Skeletal muscle tissue (tissue), 4 donors: ENCODE measurements around the gene SH3TC1. TPM values are rescaled to one million over a fixed set of nuclear protein-coding genes. Genes with fewer than 3 reads are reported as not detected.
A peak's percentile ranks its signal among the peaks of the same experiment; 100 is the strongest.

Source experiments
- H3K27ac ChIP-seq: one replicate; pipeline ENCODE4 v1.7.0; 2013; ENCODE audit warnings: mild to moderate bottlenecking, low read depth, low read length, inconsistent platforms
- H3K27me3 ChIP-seq, 3 donors: one replicate each; pipeline ENCODE4 v1.7.0; 2013; ENCODE audit warnings: low read length in 3 of 3; ENCODE audit not compliant: control insufficient read depth in 3 of 3, insufficient read depth in 3 of 3
- H3K36me3 ChIP-seq, 3 donors: one replicate each; pipeline ENCODE4 v1.7.0; 2013; ENCODE audit warnings: low read length in 3 of 3; ENCODE audit not compliant: control insufficient read depth in 3 of 3, insufficient read depth in 3 of 3
- H3K4me1 ChIP-seq, 3 donors: one replicate each; pipeline ENCODE4 v1.7.0; 2013; ENCODE audit warnings: low read length in 3 of 3, mild to moderate bottlenecking in 3 of 3; ENCODE audit not compliant: control insufficient read depth in 3 of 3, insufficient read depth in 3 of 3
- H3K4me3 ChIP-seq, 3 donors: one replicate each; pipeline ENCODE4 v1.7.0; 2013; ENCODE audit warnings: low read length in 3 of 3
- H3K9ac ChIP-seq, 3 donors: one replicate each; pipeline ENCODE4 v1.7.0; 2013; ENCODE audit warnings: low read length in 3 of 3, mild to moderate bottlenecking in 3 of 3, moderate library complexity in 2 of 3, low read depth in 1 of 3
- H3K9me3 ChIP-seq, 3 donors: one replicate each; pipeline ENCODE4 v1.7.0; 2013; ENCODE audit warnings: low read length in 3 of 3; ENCODE audit not compliant: control insufficient read depth in 3 of 3
- total RNA-seq: library from RNA; depleted of rRNA; stranded (reverse); fragments of >200 nt; gene quantifications from one replicate; pipeline ENCODE4 v1.2.3, GENCODE V29; 2014
- donor health status: Osteomylitis.

SH3TC1 gene
- total RNA-seq, 1 donor from 2014 or later, result 13.0 TPM

DNA sequence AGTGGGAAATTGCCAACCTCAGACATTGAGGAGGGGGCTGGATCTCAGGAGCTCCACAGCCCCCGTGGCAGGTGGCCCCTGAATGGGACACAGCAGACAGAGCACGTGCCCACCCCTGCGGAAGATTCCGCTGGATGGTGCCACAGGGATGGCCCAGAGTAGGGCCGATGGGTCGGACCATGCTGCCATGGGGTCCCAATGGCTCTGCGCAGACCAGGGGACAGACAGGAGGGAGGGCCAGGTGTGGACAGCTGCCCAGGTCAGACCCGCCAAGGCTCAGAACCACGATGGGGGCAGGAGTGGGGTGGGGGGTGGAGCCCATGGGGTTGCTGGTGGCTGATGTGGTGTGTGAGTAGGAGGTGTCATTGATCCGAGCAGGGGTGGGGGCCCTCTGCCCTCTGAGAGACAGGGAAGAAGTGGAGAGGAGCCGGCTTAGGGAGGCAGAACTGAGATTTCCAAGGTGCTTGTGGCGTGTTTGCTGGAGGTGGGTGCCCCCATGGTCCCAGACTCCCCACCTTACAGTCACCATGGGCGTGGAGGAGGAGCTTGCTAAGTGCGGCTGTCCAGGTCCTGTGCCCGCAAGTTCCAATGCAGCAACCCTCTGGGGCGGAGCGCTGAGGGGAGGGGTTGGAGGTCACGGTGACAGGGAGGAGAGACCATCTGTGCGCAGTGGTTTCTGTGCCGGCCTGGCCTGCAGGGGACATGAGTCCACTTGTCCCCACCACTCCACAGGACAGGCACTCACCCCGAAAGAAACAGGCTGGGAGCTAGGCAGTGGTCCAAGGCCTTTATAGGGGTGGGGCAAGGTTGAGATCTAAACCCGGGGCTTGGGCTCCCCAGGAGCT lies 12.9 kb downstream of the SH3TC1 start:
- peaks cover 0 to 13% (median 0%) of the 10 kb centered on the region in 3 donors for H3K27me3 ChIP-seq
- H3K9me3 ChIP-seq, result no peaks in the 10 kb centered on the region
- no peak overlapping the region for H3K27ac ChIP-seq
- peak overlapping the region in 1 of 3 donors; percentile 3 for H3K9ac ChIP-seq
- no peak overlapping the region for H3K4me3 ChIP-seq
- H3K4me1 ChIP-seq, result peaks cover 4 to 9% (median 6%) of the 10 kb centered on the region in 3 donors
- no peaks in the 10 kb centered on the region for H3K36me3 ChIP-seq

DNA sequence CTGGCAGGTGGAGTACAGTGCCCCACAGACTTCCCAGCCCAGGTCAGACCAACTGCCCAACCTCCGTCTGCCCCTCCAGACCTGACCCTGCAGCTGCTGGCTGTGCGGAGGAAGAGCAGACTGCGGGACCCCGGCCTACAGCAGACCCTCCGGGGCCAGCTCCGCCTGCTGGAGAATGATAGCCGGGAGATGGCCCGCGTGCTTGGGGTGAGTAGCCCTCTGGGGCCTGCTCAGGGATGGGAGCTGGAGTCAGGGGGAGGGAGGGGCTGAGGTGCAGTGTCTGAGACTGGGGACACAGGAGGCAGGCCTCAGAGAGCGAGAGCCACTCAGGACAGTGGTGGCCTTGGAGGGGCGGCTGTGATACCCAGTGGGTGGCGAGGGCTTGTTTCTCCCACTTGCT lies 13.5 kb downstream of the SH3TC1 start:
- Histone ChIP-seq H3K4me3 (no peak overlapping the region), H3K27ac (no peak overlapping the region), H3K9ac (no peak overlapping the region), H3K9me3 (no peaks in the 10 kb centered on the region), H3K36me3 (no peaks in the 10 kb centered on the region), H3K27me3 (peaks cover 0 to 13% (median 0%) of the 10 kb centered on the region in 3 donors), H3K4me1 (peaks cover 4 to 9% (median 6%) of the 10 kb centered on the region in 3 donors)

DNA sequence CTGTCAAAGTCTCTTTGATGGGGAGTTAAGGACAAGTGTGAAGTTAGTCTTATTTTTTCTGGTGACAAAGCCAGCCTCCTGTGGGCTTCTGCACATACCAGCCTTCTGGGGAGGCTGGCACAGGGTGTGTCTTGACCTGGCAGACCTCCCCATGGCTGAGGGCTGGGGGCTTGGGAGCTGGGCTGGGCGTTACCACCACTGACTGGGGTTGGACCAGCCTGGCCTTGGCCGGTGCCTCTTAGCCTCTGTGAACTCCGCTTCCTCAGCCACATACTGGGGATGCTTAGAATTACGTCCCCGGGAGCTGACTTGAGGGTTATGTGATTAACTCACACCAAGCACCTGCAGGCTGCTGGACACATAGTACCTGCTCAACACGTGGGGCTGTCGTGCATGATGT lies 14.0 kb downstream of the SH3TC1 start:
- H3K27me3 ChIP-seq, result peaks cover 0 to 13% (median 0%) of the 10 kb centered on the region in 3 donors
- peaks cover 0 to under 1% (median 0%) of the 10 kb centered on the region in 3 donors for H3K36me3 ChIP-seq
- no peak overlapping the region for H3K27ac ChIP-seq
- H3K4me1 ChIP-seq, result peaks cover 4 to 9% (median 6%) of the 10 kb centered on the region in 3 donors
- H3K4me3 ChIP-seq, result no peak overlapping the region
- no peak overlapping the region for H3K9ac ChIP-seq
- H3K9me3 ChIP-seq, result no peaks in the 10 kb centered on the region

DNA sequence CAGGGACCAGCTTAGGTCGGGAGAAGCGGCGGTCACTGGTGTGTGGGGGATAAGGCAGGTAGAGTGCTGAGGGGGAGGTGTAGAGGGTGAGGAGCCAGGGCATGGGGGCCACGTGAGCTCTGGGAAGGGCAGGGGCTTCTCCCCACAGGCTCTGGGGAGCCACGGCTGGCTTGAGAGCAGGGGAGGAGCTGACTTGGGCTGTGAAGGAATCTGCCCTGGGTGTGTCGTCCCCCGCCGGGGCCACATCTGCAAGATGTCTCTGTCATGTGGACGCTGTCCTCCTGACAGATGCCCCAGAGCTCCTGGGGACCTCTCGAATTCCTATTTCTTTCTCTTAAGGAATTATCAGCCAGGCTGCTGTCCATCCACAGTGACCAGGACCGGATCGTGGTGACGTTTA lies 15.0 kb downstream of the SH3TC1 start:
- no peaks in the 10 kb centered on the region for H3K9me3 ChIP-seq
- H3K27me3 ChIP-seq, result peaks cover 0 to 13% (median 0%) of the 10 kb centered on the region in 3 donors
- H3K4me1 ChIP-seq, result peaks cover 4 to 9% (median 6%) of the 10 kb centered on the region in 3 donors
- no peak overlapping the region for H3K9ac ChIP-seq
- peaks cover 0 to 3% (median 0%) of the 10 kb centered on the region in 3 donors for H3K36me3 ChIP-seq
- no peak overlapping the region for H3K27ac ChIP-seq
- H3K4me3 ChIP-seq, result no peak overlapping the region

DNA sequence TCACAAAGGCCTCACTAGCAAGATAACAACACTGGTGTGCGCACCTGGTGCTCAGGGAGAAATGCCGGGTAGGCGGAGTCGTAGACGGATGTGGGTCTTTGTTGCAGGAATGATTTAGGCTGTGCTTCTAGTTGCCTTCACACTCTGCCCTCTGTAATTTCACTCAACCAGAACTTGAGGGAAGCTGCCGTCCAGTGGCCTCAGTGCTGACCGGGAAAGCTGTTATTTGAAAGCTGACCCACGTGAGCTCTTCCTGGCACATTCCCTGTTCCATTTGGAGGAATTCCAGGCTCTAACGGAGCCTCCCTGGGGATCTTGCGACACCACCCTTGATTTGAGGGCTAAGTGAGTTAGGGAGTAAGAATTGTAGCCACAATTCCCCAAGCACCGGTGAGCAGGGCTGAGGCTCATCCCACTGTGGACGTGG lies 15.9 kb downstream of the SH3TC1 start:
- Histone ChIP-seq H3K36me3 (peaks cover 0 to 3% (median 0%) of the 10 kb centered on the region in 3 donors), H3K9ac (peak overlapping the region in 1 of 3 donors; percentile 40), H3K9me3 (no peaks in the 10 kb centered on the region), H3K4me3 (no peak overlapping the region), H3K27me3 (peaks cover 0 to 7% (median 0%) of the 10 kb centered on the region in 3 donors), H3K4me1 (peaks cover 4 to 9% (median 6%) of the 10 kb centered on the region in 3 donors), H3K27ac (no peak overlapping the region)

DNA sequence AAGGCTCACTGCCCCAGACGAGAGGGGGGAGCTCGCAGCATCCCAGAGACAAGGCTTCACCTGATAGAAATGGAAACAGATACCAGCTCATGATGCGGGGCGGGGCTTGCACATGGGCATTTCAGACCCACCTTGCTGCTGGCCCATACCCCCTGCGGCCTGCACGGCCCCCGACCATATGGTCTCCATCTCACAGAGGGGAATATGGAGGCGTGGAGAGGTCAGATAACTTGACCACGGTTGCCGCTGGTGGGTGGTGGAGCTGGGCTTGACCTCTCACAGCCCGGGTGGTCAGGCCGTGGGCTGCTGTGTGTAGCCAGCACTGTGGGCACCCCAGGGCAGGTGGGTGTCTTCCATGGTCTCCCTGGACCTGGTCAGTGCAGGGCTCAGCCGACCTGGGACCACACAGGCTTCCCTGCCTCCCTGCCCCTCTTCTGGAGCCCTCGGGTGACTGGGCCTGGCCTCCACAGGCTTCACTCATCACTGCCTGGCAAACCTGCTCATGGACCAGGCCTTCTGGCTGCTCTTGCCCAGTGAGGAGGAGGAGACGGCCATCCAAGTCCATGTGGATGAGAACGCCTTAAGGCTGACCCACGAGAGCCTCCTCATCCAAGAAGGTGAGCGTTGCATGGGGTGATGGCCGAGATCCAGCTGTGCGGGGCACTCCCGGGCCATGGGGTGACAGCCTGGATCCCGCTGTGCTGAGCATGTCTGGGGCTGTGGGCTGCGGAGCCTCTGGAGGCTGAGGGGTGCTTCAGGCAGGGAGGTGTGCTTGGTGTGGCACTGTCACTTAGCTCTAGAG lies 16.8 kb downstream of the SH3TC1 start:
- peaks cover 0 to 4% (median 0%) of the 10 kb centered on the region in 3 donors for H3K27me3 ChIP-seq
- H3K27ac ChIP-seq, result no peak overlapping the region
- peaks cover 3 to 6% (median 3%) of the 10 kb centered on the region in 3 donors for H3K36me3 ChIP-seq
- peaks cover 4 to 9% (median 6%) of the 10 kb centered on the region in 3 donors for H3K4me1 ChIP-seq
- no peak overlapping the region for H3K4me3 ChIP-seq
- H3K9me3 ChIP-seq, result no peaks in the 10 kb centered on the region
- no peak overlapping the region for H3K9ac ChIP-seq

DNA sequence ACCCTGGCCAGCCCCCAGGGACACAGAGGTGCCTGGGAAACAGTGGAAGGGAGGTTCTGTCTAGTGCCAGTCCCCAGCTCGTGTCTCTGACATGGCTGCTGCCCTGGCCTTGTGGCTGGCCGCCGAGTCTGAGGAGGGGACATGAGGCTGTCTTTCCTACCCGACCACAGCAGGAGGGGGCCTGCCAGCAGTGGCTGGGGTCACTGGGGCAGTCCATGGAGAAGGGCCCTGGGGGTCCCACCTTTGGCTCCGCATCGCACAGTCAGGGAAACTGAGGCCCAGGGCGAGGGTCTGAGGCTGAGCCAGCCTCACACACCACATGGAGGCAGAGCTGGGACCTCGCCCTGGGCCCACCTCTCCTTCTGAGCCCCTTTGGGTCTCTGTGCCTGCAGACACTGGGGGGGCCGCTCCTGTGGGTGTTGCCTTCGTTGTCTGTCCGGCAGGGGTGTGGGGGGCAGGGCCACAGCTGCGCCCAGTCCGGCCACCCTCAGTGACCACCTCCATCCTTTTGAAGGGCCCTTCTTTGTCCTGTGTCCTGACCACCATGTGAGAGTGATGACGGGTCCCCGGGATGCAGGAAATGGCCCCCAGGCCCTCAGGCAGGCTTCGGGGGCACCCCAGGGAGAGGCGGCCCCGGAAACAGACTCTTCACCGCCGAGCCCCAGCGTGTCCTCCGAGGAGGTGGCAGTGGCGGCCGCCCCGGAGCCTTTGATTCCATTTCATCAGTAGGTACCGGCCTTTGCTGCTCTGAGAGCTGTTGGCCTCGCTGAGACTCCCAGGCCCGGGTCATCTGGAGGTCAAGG lies 17.6 kb downstream of the SH3TC1 start:
- Histone ChIP-seq H3K27ac (no peak overlapping the region), H3K4me1 (peaks cover 4 to 9% (median 6%) of the 10 kb centered on the region in 3 donors), H3K9me3 (no peaks in the 10 kb centered on the region), H3K27me3 (peaks cover 0 to 2% (median 0%) of the 10 kb centered on the region in 3 donors), H3K36me3 (peaks cover 3 to 6% (median 3%) of the 10 kb centered on the region in 3 donors), H3K4me3 (no peak overlapping the region), H3K9ac (no peak overlapping the region)

DNA sequence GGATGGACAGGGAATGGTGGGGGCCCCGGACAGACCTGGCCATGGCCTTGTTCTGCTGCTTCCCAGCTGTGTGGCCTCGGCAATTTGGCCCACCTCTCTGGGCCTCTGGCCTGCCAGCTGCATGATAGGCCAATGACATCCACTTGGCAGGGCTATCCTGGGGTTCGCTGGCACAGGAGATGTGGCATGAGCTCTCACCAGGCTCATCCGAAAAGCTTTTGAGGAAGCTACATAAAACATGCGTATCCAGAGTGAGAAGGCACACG lies 18.1 kb downstream of the SH3TC1 start:
- peaks cover 4 to 9% (median 6%) of the 10 kb centered on the region in 3 donors for H3K4me1 ChIP-seq
- H3K27me3 ChIP-seq, result no peaks in the 10 kb centered on the region
- no peak overlapping the region for H3K9ac ChIP-seq
- H3K4me3 ChIP-seq, result no peak overlapping the region
- H3K9me3 ChIP-seq, result no peaks in the 10 kb centered on the region
- no peak overlapping the region for H3K27ac ChIP-seq
- peaks cover 3 to 6% (median 3%) of the 10 kb centered on the region in 3 donors for H3K36me3 ChIP-seq

DNA sequence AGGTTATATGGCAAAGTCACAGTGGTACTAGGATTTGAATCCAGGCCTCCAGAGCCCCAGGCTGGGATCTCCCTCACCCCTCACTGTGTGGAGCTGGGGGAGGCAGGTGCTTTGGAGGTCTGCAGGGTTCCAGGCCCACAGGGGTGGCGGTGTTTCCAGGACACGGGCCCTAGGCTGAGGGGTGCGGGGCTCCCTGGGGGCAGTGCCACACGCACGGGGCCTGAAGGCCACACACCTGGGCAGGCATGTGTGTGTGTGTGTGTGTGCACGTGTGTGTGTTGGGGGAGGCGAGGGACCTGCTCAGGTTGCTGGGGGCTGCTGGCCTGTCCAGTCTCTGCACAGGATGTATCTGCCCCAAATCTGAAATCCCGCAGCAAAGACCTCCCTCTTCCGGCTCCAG lies 18.8 kb downstream of the SH3TC1 start:
- Histone ChIP-seq H3K27me3 (no peaks in the 10 kb centered on the region), H3K9me3 (no peaks in the 10 kb centered on the region), H3K36me3 (peaks cover 3 to 6% (median 3%) of the 10 kb centered on the region in 3 donors), H3K4me3 (no peak overlapping the region), H3K27ac (no peak overlapping the region), H3K9ac (no peak overlapping the region), H3K4me1 (peaks cover 4 to 9% (median 6%) of the 10 kb centered on the region in 3 donors)
